HG03103 (cell line): ENCODE measurements around the gene FER1L5.

ENCODE experiments used
- ATAC-seq: cut with Tn5 transposase; IDR thresholded peaks from one replicate; pipeline ENCODE4 v1.9.1; 2021; ENCODE audit warnings: low read depth; ENCODE audit not compliant: unreplicated experiment

FER1L5 gene

DNA sequence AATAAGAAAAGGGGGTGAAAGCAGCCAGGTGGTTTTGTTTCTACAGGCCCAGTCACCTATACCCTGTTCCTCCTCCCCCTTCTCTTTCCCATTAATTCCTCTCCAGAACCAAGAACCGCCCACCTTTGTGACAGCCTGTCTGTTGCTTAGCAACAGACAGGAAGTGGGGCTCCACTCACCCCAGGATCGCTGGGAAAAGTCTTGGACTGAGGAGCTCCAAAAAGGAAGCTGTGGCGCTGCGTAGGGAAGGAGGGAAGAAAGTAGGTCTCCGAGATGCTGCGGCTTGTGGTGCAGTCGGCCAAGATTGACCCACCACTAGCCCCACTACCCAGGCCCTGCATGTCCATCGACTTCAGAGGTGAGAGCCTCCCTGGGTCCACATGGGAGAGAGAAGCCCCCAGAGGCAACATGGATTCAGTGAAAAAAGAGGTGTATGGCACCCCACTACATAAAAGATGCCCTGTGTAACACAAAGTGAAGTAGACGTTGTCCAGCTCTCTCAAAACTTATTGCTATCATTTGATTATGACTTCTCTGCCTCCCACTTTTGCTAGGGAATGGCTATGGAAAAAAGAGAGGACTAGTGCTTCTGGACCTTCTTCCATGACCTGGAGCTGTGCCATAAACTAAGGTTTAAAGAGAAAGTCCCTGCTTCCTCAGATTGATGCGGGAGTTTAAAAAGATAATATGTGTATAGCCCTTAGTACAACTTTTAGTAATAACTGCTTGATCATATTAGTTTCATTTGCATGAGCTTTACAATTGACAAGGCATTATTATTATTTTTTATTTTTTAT, at the start of gene FER1L5:
TSS of gene FER1L5 (plus strand) at position 201 of the 797 bp plus-strand sequence. CDS start at position 274, 73 bp downstream.
- no peak for ATAC-seq

GRCh38 chr2:96594282-96594681, 48.3 kb upstream of the FER1L5 start:
- ATAC-seq = no peak

- ATAC-seq = no peak
Measured at GRCh38 chr2:96594691-96595152, 47.8 kb upstream of the FER1L5 start.

DNA sequence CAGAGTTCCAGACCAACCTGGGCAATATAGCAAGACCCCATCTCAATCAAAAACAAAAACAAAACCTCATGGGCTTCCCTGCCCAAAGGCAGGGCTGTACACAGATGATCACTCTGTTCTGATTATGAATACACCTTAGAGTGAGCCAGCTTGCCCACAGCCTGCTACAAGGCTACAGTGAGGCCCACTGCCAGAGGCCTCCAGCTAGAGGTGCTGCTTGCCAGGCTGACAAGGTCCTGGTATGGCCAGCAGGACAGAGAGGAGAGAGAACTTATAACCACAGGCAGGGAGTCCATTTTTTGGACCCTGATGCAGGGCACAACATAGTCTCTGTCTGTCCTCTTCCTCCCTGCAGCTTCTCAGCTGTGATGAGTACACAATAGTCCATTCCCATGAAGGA, 46.0 kb upstream of the FER1L5 start:
- no peak for ATAC-seq

GRCh38 chr2:96599941-96600340, 42.6 kb upstream of the FER1L5 start:
- ATAC-seq = no peak

DNA sequence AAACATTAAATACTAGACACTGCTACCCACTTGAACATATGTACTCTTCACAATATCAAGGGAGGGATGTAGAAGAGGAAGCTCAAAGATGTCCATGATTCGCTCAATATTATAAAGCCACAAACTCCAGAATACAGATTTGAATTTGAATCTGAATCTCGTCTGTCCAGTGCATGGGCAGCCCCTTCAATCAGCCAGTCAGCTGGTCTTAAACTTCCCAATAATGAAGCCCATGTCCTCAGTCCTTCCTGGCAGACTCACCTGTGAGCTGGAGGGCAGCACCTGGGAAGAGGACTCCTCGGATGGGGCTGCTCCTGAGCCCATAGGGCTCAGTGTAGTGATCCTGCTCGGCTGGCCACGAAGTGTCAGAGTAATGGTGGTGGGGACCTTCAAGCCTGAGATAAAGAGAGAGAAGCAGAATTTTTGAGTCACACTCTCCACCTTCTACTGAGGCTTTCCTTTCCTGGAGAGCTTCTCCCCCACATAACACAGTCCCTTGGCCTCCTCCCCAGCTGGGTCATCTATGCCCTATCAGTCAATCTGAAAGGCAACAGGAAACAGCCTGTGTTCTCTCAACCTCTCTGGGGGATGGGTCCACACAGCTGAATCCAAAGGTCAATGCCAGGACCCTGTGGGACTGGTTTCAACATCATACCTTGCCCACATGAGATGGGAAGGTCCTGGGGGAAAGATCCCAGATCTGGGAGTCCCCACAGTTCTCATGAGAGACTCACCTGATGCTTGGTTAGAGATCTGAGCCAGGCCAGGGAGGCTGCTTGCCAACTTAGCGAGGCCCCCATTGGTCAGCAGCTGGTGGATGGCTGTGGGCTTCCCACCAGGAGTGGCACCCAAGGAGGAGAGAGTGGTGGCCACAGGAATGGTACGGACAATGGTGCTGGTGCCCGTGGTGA, 40.9 kb upstream of the FER1L5 start:
- ATAC-seq = no peak

- no peak for ATAC-seq
Measured at GRCh38 chr2:96602330-96602823, 40.2 kb upstream of the FER1L5 start.

DNA sequence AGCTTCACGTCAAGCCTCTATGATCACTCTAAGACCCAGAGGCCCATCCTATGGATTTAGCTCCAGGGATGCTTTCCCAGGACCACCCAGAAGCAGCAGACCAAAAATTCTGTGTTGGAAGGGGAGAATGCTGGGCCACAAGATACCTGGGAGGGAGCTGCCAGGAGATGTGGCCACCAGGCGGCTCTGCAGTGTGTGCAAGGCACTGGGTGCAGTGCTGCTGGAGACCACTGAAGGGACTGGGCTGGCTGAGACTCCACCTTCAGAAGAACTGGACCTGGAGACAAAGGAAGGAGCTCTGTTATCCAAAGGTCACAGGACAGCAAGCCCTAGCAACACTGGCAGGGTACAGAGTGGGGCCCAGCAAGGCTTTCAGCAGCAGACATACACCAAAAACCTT, 38.5 kb upstream of the FER1L5 start:
- no peak for ATAC-seq

DNA sequence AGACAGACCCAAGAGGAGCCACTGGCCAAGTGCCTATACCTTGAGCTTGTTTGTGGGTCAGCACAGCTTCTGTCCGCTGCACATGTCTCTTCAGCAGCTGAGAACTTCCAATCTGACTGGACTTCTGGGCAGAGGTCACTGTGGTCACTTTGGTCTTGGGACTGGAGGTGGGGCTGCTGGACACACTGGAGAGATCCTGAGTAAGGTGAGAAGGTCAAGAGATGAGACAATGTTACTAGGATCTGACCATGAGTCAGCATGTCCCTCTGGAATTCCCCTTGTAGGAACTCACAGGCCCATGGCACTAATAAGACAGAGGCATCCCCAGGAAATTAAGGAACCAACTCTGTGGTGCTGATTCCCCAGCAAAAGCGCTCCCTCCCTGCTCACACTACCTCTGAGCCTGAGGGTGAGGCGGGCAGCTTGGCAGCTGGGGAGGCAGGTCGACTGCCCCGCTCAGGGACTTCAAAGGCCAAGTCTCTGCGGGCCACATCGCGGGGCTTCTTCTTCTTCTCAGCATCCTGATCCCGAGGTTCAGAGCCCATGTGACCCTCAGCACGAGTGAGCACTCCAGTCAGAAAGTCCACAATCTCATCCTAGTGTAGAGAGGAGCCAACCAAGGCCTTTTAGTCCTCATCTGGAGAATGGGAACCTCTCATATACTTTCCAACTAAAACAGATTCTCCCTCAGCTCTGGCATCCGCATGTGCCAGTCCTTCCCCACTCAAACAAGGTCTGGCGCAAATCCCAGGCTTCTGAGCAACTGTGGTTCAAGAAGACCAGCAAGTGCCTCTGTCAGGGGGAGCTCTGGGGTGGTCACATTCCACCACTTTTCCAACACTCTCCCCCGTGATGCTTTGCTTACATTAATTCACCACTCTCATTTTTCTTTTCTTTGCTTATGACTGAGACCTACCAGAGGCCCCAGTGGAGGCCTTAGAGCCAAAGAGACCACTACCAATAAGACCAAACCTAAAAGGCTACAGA, 33.8 kb upstream of the FER1L5 start:
- no peak for ATAC-seq

- no peak for ATAC-seq
Measured at GRCh38 chr2:96616128-96616527, 26.4 kb upstream of the FER1L5 start.

GRCh38 chr2:96616535-96616934, 26.0 kb upstream of the FER1L5 start:
- no peak for ATAC-seq

DNA sequence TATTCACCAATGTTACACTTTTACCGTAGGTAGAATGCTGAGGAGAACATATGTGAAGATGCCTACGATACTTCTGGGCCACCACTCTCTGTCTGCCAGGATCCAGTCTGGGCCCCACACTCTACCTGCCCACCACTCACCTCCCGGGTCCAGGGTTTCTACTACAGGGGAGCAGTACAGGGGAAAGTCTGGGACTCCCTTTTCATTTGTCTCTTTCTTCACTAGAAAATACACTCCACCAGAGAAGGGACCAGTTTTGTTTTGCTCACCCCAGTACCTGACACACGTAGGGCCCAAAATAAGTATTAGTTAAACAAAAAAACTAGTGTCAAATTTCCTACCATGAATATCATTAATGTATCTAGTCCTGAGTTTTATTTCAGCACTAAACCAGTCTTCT, 25.6 kb upstream of the FER1L5 start:
- ATAC-seq = no peak

GRCh38 chr2:96618596-96619283, 23.8 kb upstream of the FER1L5 start:
- ATAC-seq = no peak

DNA sequence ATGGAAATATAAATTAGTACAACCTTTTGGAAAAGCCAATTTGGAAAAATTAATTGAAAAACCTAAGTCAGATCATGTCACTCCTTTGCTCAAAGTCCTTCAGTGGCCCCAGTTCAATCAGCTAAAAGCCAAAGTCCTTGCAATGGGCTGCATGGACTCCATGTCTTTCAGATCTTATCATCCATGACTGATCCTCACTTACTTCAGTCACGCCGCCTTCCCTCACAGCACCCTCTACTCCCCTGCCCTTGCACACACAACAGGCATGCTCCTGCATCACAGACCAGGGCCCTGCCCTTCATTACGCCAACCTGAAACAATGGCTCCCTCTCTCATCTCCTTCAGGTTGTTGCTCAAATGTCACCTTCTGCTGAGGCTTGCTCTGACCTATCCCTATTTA, 20.0 kb upstream of the FER1L5 start:
- ATAC-seq = no peak

- ATAC-seq = no peak
Measured at GRCh38 chr2:96623116-96623515, 19.4 kb upstream of the FER1L5 start.

DNA sequence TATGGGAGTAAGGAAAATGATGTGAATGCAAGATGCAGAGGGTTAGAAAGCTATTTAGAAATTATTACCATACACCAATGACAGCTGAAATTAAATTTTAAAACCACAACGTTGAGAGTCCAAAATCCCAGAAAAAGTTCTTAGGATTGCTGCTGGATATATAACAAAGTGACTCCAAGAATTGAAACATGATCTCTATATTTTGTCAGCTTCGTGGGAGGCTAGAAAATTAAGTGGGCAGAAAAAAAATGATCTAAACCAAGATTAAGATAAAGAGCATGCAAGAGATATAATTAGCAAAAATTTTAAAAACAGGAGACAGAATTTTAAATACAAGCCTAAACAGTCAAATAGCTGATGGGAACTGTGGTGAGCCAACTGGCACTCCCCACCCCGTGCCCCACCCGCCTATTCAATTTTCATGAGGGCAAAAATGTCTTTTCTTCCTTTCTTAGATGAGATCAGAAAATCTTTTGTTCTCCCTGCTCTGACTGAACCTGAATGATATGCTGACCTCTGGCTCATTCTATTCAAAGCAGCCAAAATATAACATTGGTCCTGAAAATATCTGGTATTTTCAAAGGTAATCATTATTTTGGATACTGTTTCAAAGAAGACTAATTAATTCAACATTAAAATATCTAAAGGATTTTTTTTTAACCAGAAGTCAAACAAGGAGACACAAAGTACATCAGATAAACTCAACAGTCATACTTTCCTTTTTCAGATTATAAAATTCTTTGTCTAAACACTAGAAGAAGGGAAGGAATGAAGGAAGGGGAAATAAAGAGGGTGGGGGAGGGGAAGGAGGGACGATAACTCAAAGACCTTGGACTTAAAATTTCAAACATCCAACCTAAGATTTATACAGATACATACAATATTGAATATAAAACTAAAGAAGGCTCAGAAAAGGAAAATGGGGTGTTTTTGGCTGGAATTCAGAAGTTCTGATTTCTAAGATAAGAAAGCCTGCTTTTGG, 16.7 kb upstream of the FER1L5 start:
- ATAC-seq = no peak

DNA sequence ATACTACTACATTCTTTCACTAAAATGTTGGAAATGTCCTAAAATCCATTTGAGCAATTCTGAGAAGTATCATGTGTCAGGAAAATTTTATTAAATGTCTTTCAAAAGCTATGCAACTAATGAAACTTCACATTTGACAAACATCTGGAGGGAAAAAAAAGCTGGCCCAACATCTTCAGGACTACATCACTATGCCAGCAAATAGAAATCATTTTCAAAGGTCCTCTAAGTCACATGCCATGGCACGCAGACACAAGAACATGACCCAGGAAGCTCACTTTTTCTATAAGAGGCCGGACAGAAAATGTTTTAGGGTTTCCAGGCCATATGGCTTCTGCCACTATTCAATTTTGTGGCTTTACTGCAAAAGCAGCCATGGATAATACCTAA, 16.0 kb upstream of the FER1L5 start:
- no peak for ATAC-seq

DNA sequence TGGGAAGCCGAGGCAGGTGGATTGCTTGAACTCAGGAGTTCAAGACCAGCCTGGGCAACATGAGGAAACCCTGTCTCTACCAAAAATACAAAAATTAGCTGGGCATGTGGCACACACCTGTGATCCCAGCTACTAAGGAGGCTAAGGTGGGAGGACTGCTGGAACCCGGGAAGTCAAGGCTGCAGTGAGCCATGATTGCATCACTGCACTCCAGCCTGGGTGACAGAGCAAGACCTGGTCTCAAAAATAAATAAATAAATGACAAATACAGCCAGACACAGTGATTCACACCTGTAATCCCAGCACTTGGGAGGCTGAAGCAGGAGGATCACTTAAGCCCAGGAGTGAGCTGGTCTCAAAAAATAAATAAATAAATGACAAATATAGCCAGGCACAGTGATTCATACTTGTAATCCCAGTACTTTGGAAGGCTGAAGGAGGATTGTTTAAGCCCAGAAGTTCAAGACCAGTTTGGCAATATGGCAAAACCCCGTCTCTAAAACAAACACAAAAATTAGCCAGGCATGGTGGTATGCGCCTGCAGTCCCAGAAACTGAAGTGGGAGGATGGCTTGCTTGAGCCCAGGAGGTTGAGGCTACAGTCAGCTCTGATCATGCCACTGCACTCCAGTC, 10.6 kb upstream of the FER1L5 start:
- ATAC-seq = no peak
